Activated CD4-positive, alpha-beta T cell treated with anti-CD3 and anti-CD28 coated beads for 1 hour (primary cell): ENCODE data around the gene TGFB1I1.
"Not testable (repeated sequence)": the region's sequence is repeated elsewhere in the genome, so short reads cannot be mapped to it uniquely, and the experiment has no call there.

ENCODE experiments used
- DNase-seq: peaks from one replicate; pipeline ENCODE4 v3.0.0-alpha.2; 2020

Gene TGFB1I1

GRCh38 chr16:31472709-31473203 lies 804 bp downstream of the TGFB1I1 start:
- DNase-seq: no peak

GRCh38 chr16:31473264-31473984 lies 1.5 kb downstream of the TGFB1I1 start:
- DNase-seq: no peak

GRCh38 chr16:31474173-31474714 lies 2.3 kb downstream of the TGFB1I1 start:
- no peak for DNase-seq

- DNase-seq: no peak
Observed at GRCh38 chr16:31474773-31475738, 3.1 kb downstream of the TGFB1I1 start.

- DNase-seq: no peak
Observed at GRCh38 chr16:31475946-31476302, 4.0 kb downstream of the TGFB1I1 start.

GRCh38 chr16:31476303-31477219 lies 4.6 kb downstream of the TGFB1I1 start:
- peak; percentile 79 for DNase-seq

GRCh38 chr16:31477220-31478216 lies 5.6 kb downstream of the TGFB1I1 start:
- DNase-seq: no peak

- DNase-seq: no peak
Observed at GRCh38 chr16:31478956-31479355, 7.0 kb downstream of the TGFB1I1 start.

- no peak for DNase-seq
Observed at GRCh38 chr16:31479751-31480150, 7.8 kb downstream of the TGFB1I1 start.

- no peak for DNase-seq
Observed at GRCh38 chr16:31480851-31481536, 9.0 kb downstream of the TGFB1I1 start.

- no peak for DNase-seq
Observed at GRCh38 chr16:31483081-31483480, 11.1 kb downstream of the TGFB1I1 start, which contains the start of gene SLC5A2. Gene SLC5A2, plus strand, starts transcription at chr16:31483123. Its CDS starts 14 bp downstream, at chr16:31483137.

GRCh38 chr16:31484048-31484447 lies 12.1 kb downstream of the TGFB1I1 start:
- not testable (repeated sequence) for DNase-seq

GRCh38 chr16:31484491-31485171 lies 12.7 kb downstream of the TGFB1I1 start:
- DNase-seq: no peak

GRCh38 chr16:31485571-31485970 lies 13.6 kb downstream of the TGFB1I1 start:
- DNase-seq: no peak

GRCh38 chr16:31486045-31486444 lies 14.1 kb downstream of the TGFB1I1 start:
- no peak for DNase-seq

- DNase-seq: no peak
Observed at GRCh38 chr16:31487071-31487719, 15.2 kb downstream of the TGFB1I1 start.

- DNase-seq: peak; percentile 63
Observed at GRCh38 chr16:31487720-31488467, 15.9 kb downstream of the TGFB1I1 start.
